ENCODE data around the gene ZNF432.
A peak's percentile ranks its signal among the peaks of the same experiment; 100 is the strongest.
"Not testable (repeated sequence)": the region's sequence is repeated elsewhere in the genome, so short reads cannot be mapped to it uniquely, and the experiment has no call there.

Gene ZNF432

DNA sequence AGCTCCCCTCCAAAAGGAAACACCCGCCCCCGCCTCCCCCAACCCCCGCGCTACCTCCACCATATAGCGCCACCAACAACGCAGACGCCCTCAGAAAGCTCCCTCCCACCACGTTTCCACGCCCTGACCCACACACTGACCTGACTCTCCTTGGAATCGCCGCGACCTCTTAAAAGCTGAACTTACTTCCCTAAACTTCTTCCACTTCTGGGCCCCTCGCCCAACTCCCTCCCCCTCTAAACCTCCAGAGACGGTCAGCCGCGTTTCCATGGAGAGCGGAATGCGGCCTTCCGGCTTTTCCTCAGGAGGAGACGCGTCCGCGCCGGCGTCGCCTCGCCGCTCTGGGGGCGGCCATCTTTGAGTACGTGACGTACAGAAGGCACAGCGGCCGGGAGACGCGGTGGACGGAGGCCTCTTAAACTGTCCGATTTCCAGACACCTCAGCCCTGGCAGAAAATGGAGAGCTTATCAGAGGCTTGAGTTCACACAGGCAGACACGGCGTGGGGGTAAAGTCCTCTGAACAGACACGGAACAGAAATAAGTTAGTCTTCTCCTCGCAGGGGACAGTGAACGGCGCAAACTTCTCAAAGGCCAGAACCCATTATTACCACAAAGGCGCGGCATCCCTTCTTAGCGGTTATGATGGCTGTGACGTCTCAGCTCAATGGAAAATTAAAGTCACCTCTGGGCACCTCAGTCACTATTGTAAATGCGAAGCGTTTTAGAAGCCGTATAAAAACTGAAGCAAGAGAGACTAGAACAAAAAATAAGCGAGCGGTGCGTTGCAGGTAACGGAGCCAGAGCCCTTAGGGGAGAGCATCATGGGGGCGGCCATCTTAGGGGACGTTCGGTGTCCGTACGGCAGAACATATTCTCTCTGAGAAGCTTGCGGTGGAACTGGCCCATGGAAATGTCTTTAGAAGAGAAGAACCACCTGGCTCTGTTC, at the start of gene ZNF432:
Gene ZNF432 (minus strand): TSS at position 284 of the 947 bp plus-strand sequence. CDS start 1,970 bp downstream, outside the sequence.
- peak; percentile 75 to 80 for DNase-seq

DNA sequence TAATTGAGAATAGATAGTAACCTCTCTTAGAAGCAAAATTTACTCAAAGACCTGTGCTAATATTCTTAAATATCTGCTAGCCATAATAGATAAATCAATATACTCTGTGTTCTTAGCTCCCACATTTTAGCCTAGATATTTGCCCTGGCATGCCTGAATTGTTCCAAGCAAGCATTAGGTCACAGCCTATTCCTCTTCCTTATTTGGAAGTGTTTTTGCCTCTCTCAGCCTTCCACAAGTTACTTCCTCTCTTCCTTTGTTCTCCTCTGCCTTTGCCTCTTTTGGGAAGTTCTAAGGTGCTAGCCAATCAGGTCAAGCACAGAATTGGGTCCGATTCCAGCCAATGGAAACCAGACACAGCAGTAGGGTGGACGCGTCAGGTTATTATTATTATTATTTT, 47.8 kb upstream of the ZNF432 start:
- not testable (repeated sequence) for DNase-seq

- DNase-seq = peak; percentile 83 to 85
Observed at GRCh38 chr19:52095172-52096014, 46.8 kb upstream of the ZNF432 start, which contains the start of gene ZNF841. Gene ZNF841, minus strand, starts transcription at chr19:52095765. Its CDS starts 10,964 bp downstream, at chr19:52084801.

DNA sequence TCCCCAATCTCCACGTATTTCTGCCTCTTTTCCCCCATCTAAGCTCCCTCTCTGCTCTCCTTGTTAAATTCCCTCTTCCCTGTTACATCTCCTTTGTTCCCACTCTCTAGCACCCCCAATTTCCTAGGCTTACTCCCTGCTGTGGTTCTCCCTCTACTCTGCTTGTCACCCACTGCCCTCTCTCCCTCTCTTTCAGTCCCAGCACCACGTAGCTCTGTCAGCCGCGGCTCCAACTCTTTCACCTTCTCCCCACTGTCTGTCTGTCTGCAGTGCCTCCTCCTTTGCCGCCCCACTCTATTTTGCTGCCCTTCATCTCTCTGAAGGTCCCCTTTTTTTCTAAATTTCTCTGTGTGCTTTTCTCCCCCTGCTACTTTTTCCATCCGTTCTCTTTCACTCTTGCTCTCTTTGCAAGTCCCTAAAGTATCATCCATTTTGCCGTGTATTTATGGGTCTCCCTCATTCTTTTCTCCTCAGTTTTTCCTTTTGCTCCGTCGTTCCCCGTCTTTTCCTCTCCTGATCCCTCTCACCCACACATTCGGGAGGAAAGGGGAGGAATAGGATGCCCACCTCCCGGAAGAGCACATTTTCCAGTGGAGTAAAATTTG, 46.0 kb upstream of the ZNF432 start:
- no peak for DNase-seq

DNA sequence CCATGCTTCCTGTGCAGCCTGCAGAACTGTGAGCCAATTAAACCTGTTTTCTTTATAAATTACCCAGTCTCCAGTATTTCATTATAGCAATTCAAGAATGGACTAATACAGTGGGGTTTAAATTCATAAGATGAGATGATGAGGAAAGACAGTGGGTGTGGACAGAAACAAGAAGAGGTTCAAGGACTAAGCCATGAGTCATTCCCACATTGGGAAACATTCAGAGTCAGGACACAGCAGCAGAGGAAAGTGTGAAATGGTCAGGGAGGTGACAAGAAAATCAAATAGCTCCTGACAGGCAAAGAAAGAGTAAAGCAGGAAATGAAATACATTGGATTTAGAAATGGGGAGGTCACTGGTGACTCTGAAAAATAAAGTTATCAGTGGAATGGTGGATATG, 37.8 kb upstream of the ZNF432 start:
- no peak for DNase-seq

- no peak for DNase-seq
Observed at GRCh38 chr19:52070496-52070895, 21.9 kb upstream of the ZNF432 start.

DNA sequence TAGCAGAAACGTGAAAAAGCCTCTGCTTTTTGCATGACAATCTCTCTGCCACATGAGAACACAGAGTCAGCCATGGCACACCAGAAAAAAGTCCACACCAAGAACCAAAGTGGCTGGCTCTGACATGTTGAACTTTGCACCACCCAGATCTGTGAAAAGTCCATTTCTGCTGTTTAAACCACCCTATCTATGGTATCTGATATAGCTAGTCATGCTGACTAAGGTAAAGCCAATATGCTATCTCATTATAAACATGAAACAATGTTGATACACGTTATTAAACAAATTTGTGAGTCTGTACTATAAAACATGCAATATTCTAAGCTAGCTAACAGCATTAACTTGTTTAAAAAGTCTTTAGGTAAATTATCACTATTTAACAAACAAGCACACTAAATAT, 21.0 kb upstream of the ZNF432 start:
- DNase-seq = no peak

- no peak for DNase-seq
Observed at GRCh38 chr19:52066258-52066863, 17.7 kb upstream of the ZNF432 start.

DNA sequence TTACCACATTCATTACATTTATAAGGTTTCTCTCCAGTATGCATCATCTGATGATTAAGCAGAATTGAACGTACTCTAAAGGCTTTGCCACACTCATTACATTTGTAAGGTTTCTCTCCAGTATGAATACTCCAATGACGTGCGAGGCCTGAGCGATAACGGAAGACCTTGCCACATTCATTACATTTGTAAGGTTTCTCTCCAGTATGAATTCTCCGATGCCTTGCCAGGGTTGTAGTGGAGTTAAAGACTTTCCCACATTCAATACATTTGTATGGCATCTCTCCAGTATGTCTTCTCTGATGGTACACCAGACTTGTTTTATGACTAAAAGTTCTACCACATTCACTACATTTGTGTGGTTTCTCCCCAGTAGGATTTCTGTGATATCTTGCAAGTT, 16.8 kb upstream of the ZNF432 start:
- no peak for DNase-seq

- DNase-seq = not testable (repeated sequence)
Observed at GRCh38 chr19:52056480-52056879, 7.8 kb upstream of the ZNF432 start.

- DNase-seq = not testable (repeated sequence)
Observed at GRCh38 chr19:52051736-52052135, 3.1 kb upstream of the ZNF432 start.

DNA sequence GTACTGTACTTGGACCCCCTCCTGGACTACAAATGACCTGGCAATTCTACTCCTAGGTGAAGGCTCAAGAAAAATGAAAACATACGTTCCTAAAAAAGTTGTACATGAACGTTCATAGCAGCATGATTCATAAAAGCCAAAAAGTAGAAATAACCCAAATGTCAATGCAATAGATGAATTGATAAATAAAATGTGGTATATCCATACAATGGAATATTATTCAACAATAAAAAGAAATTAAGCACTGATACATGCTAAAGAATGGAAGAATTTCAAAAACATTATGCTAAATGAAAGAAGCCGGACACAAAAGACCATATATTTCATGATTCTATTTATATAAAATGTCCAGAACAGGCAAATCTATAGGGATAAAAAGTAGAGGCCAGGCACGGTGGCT, 9.5 kb downstream of the ZNF432 start:
- DNase-seq = no peak

- no peak for DNase-seq
Observed at GRCh38 chr19:52034051-52034728, 14.4 kb downstream of the ZNF432 start.

DNA sequence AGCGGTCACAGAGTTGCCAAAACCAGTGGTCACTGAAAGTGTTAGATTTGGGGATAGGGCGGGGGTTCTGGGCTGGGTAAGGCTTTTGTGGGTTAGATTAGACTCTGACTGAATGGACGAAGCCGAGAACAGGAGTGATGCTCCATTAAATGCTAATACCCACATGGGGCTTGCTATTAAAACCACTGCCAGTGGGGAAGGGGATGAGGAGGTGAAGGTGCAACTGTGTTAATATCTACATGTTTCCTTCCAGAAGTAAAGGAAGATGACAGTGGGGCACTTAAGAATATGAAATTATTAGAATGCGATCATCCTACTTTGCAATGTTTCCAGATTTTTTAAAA, 19.9 kb downstream of the ZNF432 start:
- DNase-seq = no peak

DNA sequence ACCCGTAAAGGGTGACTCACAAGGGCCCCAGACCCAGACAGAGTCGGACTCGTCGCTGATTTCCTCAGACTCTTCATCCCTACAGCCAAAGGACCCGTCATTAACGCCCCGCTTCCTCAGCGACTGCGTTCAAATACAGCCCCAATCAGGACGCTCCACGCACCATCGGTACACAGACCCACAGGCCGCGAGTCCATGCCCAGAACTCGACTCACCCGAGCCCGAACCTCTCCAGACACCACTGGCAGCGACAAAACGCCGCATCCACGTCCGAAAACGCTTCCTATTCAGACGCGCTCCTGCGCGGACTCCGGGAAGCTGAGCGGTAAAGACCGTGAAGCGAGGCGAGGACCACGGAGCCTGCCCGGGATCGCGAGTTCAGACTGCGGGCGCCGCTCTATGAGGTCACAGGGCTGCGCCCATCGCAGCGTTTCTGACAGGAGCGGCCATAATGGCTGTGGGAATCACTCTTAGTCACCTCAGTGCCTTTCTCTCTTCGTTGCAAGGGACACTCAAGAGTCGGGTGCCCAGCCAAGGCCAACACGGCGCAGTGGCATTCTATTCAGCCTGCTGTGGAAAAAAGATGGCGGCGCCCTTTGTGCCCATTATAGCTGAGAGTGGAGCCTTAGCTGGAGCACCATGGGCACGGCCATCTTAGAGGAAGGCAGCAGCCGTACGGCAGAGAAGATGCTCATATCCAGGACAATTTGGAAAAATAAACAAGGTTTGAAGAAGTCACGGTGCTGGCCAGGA, 20.4 kb downstream of the ZNF432 start, which contains the start of gene ZNF614:
Gene ZNF614 (minus strand): TSS at position 353 of the 753 bp plus-strand sequence. CDS start 2,634 bp downstream, outside the sequence.
- peak; percentile 80 to 84 for DNase-seq

DNA sequence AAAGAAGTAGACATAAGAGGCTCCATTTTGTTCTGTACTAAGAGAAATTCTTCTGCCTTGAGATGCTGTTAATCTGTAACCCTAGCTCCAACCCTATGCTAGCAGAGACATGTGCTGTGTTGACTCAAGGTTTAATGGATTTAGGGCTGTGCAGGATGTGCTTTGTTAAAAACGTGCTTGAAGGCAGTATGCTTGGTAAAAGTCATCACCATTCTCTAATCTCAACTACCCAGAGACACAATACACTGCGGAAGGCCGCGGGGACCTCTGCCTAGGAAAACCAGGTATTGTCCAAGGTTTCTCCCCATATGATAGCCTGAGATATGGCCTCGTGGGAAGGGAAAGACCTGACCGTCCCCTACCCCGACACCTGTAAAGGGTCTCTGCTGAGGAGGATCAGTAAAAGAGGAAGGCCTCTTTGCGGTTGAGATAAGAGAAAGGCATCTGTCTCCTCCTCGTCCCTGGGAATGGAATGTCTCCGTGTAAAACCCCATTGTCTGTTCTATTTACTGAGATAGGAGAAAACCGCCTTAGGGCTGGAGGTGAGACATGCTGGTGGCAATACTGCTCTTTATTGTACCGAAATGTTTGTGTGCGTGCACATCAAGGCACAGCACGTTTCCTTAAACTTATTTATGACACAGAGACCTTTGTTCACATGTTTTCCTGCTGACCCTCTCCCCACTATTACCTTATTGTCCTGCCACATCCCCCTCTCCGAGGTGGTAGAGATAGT, 22.2 kb downstream of the ZNF432 start:
- not testable (repeated sequence) for DNase-seq

- DNase-seq = not testable (repeated sequence)
Observed at GRCh38 chr19:52024478-52024877, 24.2 kb downstream of the ZNF432 start.

DNA sequence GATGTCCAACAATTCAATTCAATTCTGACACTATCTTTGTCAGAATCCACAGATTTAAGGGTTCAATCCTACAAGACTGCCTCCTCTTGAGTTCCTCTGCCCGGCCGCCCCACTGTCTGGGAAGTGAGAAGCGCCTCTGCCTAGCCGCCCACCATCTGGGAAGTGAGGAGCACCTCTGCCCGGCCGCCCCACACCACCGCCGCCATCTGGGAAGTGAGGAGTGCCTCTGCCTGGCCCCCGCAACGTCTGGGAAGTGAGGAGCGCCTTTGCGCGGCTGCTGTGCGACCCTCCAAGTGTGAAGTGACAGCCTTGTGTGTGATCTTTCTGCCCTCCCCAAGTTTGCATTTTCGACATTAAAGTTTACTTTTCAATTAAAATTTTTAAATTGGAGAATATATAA, 26.4 kb downstream of the ZNF432 start:
- no peak for DNase-seq

DNA sequence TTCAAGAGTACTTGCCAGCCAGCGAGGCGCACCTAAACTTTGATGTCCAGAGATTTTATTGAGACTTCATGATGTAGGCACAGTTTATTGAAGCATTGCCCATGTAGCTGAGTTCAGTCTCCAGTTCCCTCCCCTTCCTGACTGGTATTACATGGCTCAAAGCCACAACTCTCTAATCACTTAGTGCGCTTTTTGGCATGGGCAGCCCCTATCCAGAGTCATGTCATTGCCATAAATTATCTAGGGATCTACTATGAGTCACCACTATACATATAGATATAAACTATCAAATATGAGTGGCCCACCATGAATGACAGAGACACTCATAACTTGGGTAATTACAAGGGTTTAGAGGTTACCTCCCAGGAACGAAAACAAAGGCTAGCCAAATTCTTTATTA, 28.1 kb downstream of the ZNF432 start:
- no peak for DNase-seq

DNA sequence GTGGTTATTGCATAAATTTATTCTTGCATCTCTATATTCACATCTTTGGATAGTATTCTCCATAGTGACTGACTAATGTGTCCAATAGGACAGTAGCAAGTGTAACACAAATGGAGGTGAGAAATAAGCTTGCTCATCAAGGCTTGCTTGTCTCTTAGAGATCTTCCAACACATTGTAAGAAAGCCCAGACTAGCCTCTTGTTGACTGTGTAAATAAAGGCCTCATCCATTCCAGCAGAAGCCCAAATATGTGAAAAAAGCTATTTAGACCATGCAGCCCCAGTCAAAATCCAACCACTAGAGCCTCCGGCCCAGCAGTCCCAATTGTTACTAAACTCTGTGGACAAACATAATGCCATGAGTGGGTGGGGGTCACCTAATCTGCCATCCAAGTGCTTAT, 38.0 kb downstream of the ZNF432 start:
- no peak for DNase-seq

Measured in stimulated activated CD4-positive, alpha-beta T cell treated with anti-CD3 and anti-CD28 coated beads, Interleukin-4, amount 100 ng/mL, for 4 hours (primary cell).